NT2/D1 (cell line): Measurements from ENCODE around the gene BEAN1.

Experiments used
- SUZ12 ChIP-seq: IDR thresholded peaks from 2 replicates; pipeline ENCODE4 v1.6.1; 2011; ENCODE audit not compliant: insufficient read length, insufficient read depth; ENCODE audit errors: extremely low read depth
- YY1 ChIP-seq: IDR thresholded peaks from 2 replicates; pipeline ENCODE4 v1.6.1; 2011; ENCODE audit not compliant: insufficient read length, insufficient read depth
- ZNF274 ChIP-seq: IDR thresholded peaks from 2 replicates; pipeline ENCODE4 v1.6.1; 2011; ENCODE audit warnings: mild to moderate bottlenecking, low read depth, low read length

GRCh38 chr16:66458853-66459252, 31.8 kb downstream of the BEAN1 start:
- TF ChIP-seq ZNF274 (no peak), YY1 (no peak), SUZ12 (no peak)
